HL-60 (cell line): ENCODE data around the gene BTLA.

Source experiments
- GABPA ChIP-seq: IDR thresholded peaks from 2 replicates; pipeline ENCODE4 v1.6.1; 2012; ENCODE audit warnings: low read depth
- POLR2AphosphoS5 ChIP-seq: IDR thresholded peaks from 2 replicates; pipeline ENCODE4 v1.6.1; 2012; ENCODE audit warnings: low read depth
- SPI1 ChIP-seq: IDR thresholded peaks from 2 replicates; pipeline ENCODE4 v1.6.1; 2012; ENCODE audit warnings: low read depth, mild to moderate bottlenecking, borderline replicate concordance
- TF ChIP-seq, protein P1 (sequence below): IDR thresholded peaks from one replicate; pipeline ENCODE4 v1.5.1; 2011; ENCODE audit warnings: low read length, control low read depth, inconsistent platforms; ENCODE audit not compliant: insufficient read depth

DNA sequence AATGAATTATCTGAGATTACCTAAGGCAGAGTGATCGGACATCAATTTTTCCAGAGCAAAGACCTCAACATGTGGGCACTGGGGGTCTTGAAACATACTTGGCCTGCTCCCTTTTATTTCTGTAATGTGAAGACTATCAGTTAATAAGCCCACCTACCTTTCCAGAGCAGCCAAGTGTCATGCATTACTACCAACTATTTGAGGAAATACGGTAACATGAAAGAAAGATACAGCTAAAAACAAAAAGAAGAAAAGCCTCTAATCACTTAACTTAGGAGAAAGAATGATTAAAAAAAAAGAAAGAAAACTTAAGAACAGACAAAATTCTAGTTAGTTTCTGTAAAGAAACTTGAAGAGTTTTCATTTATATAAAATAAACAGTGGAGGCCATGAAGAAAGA lies 73.9 kb downstream of the BTLA start:
- TF ChIP-seq, protein P1, sequence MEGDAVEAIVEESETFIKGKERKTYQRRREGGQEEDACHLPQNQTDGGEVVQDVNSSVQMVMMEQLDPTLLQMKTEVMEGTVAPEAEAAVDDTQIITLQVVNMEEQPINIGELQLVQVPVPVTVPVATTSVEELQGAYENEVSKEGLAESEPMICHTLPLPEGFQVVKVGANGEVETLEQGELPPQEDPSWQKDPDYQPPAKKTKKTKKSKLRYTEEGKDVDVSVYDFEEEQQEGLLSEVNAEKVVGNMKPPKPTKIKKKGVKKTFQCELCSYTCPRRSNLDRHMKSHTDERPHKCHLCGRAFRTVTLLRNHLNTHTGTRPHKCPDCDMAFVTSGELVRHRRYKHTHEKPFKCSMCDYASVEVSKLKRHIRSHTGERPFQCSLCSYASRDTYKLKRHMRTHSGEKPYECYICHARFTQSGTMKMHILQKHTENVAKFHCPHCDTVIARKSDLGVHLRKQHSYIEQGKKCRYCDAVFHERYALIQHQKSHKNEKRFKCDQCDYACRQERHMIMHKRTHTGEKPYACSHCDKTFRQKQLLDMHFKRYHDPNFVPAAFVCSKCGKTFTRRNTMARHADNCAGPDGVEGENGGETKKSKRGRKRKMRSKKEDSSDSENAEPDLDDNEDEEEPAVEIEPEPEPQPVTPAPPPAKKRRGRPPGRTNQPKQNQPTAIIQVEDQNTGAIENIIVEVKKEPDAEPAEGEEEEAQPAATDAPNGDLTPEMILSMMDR = no peak
- TF ChIP-seq SPI1 (no peak), POLR2AphosphoS5 (no peak), GABPA (no peak)
